AG09309 (cell line): Measurements from ENCODE around the gene NPTN.
"Not testable (repeated sequence)": the region's sequence is repeated elsewhere in the genome, so short reads cannot be mapped to it uniquely, and the experiment has no call there.

Experiments used
- DNase-seq: peaks from one replicate; pipeline ENCODE4 v3.0.0-alpha.2; 2010; ENCODE audit warnings: low read depth
- H3K4me3 ChIP-seq: 2 replicates; pipeline ENCODE4 v1.5.1; 2011; ENCODE audit warnings: mild to moderate bottlenecking, low read depth, low read length, moderate library complexity; ENCODE audit not compliant: control insufficient read depth
- TF ChIP-seq, protein P1 (sequence below): IDR thresholded peaks from 2 replicates; pipeline ENCODE4 v1.5.1; 2011; ENCODE audit warnings: mild to moderate bottlenecking, low read depth, low read length, inconsistent platforms; ENCODE audit not compliant: insufficient read depth, control insufficient read depth; ENCODE audit errors: missing control alignments

Gene NPTN

GRCh38 chr15:73555080-73555479, 78.1 kb downstream of the NPTN start:
- DNase-seq, result no peak
- TF ChIP-seq, protein P1, sequence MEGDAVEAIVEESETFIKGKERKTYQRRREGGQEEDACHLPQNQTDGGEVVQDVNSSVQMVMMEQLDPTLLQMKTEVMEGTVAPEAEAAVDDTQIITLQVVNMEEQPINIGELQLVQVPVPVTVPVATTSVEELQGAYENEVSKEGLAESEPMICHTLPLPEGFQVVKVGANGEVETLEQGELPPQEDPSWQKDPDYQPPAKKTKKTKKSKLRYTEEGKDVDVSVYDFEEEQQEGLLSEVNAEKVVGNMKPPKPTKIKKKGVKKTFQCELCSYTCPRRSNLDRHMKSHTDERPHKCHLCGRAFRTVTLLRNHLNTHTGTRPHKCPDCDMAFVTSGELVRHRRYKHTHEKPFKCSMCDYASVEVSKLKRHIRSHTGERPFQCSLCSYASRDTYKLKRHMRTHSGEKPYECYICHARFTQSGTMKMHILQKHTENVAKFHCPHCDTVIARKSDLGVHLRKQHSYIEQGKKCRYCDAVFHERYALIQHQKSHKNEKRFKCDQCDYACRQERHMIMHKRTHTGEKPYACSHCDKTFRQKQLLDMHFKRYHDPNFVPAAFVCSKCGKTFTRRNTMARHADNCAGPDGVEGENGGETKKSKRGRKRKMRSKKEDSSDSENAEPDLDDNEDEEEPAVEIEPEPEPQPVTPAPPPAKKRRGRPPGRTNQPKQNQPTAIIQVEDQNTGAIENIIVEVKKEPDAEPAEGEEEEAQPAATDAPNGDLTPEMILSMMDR, result no peak
- H3K4me3 ChIP-seq, result no peak overlapping the region

DNA sequence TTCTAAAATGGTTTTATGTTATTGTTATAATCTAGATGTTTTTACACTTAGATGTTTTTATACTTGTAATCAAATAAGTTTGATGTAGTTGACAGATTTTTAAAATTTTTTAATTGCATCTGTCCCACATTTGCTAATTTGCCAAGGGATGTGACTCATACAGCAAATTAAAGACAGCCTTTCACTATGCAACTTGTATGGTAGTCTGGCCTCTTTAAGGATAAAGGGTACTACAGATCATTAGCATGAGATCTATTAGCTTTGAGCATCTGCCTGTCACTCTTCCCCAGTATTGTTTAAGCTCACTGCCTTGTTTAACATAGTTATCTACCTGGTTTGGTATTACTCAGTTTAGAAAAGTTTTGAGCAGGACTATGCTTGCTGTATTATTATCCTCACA, 83.0 kb downstream of the NPTN start:
- TF ChIP-seq, protein P1, result no peak
- H3K4me3 ChIP-seq, result no peak overlapping the region
- no peak for DNase-seq

- H3K4me3 ChIP-seq, DNase-seq: not testable (repeated sequence)
These were observed 84.3 kb downstream of the NPTN start for GRCh38 chr15:73548925-73549324.

DNA sequence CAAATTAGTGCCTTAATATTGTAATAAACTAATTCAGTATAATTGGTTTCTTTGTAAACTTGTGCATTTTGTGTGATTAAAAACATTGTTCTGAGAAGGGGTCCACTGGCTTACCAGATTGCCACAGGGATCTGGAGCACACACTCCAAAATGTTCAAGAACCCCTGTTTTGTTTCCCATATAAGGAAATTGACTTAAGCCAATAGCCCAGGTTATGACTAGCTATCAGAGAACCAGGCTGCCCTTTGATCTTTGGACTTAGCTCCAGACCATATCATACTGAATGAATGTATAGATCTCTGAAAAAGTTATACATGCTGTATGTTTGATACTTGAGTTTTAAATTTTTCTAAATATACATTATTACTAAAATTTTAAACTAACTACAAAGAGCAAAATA, 91.7 kb downstream of the NPTN start:
- TF ChIP-seq, protein P1, result no peak
- no peak for DNase-seq
- H3K4me3 ChIP-seq, result no peak overlapping the region

- no peak overlapping the region for H3K4me3 ChIP-seq
- TF ChIP-seq, protein P1, result no peak
- no peak for DNase-seq
These were observed 93.0 kb downstream of the NPTN start for GRCh38 chr15:73540161-73540560.

- DNase-seq, result no peak
- H3K4me3 ChIP-seq, result no peak overlapping the region
- TF ChIP-seq, protein P1, result no peak
These were observed 93.7 kb downstream of the NPTN start for GRCh38 chr15:73539212-73540128.

DNA sequence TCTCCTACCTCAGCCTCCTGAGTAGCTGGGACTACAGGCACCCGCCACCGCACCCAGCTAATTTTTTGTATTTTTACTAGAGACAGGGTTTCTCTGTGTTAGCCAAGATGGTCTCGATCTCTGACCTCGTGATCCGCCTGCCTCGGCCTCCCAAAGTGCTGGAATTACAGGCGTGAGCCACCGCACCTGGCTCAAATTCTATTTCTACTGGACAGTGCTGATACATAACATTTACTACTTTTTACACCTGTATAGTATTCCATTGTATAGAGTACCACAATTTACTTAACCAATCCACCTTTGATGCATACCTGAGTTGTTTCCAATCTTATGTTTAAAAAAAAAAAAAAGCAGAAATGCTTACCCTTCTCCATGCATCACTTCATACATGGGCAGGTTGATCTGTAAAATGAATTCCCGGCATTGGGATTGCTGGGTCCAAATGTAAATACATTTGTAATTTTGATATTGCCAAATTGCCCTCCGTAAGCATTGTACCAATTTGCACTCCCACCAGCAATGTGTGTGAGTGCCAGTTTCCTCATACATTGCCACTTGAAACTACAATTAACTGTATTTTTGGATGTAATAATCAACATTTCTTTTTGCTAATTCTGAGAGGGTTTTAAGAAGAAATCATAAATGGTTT, 94.5 kb downstream of the NPTN start:
- H3K4me3 ChIP-seq, result no peak overlapping the region
- TF ChIP-seq, protein P1, result no peak
- DNase-seq, result no peak
